ENCODE data around the gene NME7.
A peak's percentile ranks its signal among the peaks of the same experiment; 100 is the strongest.

The NME7 gene

DNA sequence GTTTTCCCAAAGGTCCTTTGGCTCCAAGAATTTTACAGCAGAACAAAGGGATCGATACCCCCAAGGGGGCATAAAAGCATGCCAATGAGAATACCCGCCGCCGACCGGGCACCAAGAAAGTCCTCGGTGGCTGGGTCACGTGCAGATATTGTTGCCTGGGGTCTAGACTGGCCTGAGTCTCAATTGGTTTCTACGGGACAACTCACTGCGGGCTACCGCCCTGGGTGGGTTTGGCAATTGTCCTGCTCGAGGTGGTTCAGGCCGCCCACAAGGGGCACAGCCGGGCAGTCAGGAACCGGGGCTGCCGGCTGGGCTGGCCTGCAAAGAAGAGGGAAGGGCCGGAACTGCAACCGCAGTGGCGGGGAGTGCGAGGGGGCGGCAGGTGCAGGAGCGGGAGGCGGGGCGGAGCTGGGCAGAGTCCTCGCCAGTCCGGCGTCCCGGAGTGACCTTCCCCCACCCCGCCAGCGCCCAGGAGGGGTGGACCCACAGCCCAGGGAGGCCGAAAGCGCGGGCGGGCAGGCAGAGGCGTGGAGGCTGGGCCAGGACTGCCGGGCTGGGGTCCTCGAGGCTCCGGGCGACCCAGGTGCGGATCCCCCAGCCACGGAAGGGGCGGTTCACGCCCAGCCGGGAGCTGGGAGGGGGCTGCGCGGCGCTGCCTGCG lies 262.0 kb downstream of the NME7 start:
- DNase-seq = peak; percentile 88
- H3K27me3 ChIP-seq = no peaks in the 10 kb centered on the region
- H3K4me1 ChIP-seq = peaks cover 26% of the 10 kb centered on the region
- H3K36me3 ChIP-seq = peaks cover 16% of the 10 kb centered on the region
- TF ChIP-seq, protein P1, sequence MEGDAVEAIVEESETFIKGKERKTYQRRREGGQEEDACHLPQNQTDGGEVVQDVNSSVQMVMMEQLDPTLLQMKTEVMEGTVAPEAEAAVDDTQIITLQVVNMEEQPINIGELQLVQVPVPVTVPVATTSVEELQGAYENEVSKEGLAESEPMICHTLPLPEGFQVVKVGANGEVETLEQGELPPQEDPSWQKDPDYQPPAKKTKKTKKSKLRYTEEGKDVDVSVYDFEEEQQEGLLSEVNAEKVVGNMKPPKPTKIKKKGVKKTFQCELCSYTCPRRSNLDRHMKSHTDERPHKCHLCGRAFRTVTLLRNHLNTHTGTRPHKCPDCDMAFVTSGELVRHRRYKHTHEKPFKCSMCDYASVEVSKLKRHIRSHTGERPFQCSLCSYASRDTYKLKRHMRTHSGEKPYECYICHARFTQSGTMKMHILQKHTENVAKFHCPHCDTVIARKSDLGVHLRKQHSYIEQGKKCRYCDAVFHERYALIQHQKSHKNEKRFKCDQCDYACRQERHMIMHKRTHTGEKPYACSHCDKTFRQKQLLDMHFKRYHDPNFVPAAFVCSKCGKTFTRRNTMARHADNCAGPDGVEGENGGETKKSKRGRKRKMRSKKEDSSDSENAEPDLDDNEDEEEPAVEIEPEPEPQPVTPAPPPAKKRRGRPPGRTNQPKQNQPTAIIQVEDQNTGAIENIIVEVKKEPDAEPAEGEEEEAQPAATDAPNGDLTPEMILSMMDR (IDR thresholded peaks at IDR 0.05; ENCODE audit: low read depth, low read length) = peak; percentile 23; the same call in 1 of the 2 replicates
- H3K9me3 ChIP-seq = no peaks in the 10 kb centered on the region
- peak overlapping the region; percentile 56 for H3K4me3 ChIP-seq (ENCODE audit: low read depth, low read length)

DNA sequence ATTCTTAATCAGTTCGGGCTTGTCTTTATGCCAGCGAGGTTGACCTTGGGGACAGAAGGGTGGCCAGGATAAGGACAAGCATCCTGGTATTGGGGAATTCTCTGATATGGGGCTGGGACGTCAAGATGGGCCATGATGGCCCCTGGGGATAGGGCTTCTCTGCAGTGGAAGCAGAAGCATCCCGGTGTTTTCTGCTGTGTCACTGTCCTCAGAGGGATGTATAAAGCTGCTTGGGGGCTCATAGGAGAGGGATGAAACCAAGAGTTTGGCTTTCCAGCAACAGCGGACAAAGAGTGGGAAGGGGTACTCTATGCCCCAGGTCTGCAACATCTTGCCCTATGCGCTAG lies 262.5 kb downstream of the NME7 start:
- no peak for DNase-seq
- Histone ChIP-seq H3K36me3 (peaks cover 13% of the 10 kb centered on the region), H3K4me1 (peaks cover 31% of the 10 kb centered on the region), H3K27me3 (no peaks in the 10 kb centered on the region), H3K4me3 (ENCODE audit: low read depth, low read length) (peak overlapping the region; percentile 56), H3K9me3 (no peaks in the 10 kb centered on the region)
- TF ChIP-seq, protein P1 (IDR thresholded peaks at IDR 0.05; ENCODE audit: low read depth, low read length) = no peak

DNA sequence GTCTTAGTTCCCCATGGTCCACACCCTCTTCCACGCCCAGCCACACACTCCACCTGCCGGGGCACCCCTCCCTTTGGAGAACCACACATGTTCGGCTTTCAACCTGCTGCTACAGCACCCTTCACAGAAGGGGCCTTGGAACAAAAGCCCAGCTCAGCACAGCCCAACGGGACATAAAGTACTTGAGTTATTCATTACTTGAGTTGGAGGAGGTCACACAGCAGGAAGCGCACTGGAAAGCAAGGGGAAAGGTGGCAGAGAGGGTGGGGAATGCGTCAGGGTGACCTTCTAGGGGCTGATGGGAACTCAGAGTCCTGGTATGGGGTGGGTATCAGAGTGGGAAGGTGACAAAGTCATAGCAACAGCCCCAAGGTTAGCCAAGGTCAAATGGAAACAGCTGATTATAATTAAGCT lies 264.1 kb downstream of the NME7 start:
- H3K36me3 ChIP-seq = peaks cover 11% of the 10 kb centered on the region
- no peaks in the 10 kb centered on the region for H3K27me3 ChIP-seq
- no peaks in the 10 kb centered on the region for H3K9me3 ChIP-seq
- DNase-seq = no peak
- H3K4me1 ChIP-seq = peaks cover 34% of the 10 kb centered on the region
- TF ChIP-seq, protein P1 (IDR thresholded peaks at IDR 0.05; ENCODE audit: low read depth, low read length) = no peak
- no peak overlapping the region for H3K4me3 ChIP-seq (ENCODE audit: low read depth, low read length)

DNA sequence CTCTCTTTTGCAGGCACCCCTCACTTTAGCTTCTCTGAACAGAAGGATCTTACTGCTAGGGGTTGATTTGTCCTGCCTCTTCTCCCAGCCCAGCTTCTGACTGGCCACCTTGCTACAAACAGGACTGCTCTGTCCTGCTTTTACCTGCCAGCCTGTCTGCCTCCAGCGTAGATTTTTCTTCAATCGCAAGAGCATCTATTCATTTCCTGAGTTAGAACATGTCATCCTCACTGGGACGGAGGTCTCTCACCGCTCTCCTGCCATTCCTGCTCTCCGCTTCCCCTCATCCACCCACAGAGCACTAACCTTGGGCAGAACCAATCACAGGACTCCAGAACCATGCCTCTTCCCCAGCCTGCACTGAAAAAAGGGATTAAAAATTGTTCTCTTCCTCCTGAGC lies 264.6 kb downstream of the NME7 start:
- DNase-seq = no peak
- Histone ChIP-seq H3K27me3 (no peaks in the 10 kb centered on the region), H3K36me3 (peaks cover 6% of the 10 kb centered on the region; the same call in 1 of the 2 replicates), H3K4me3 (ENCODE audit: low read depth, low read length) (no peak overlapping the region), H3K9me3 (no peaks in the 10 kb centered on the region), H3K4me1 (peaks cover 34% of the 10 kb centered on the region)
- TF ChIP-seq, protein P1 (IDR thresholded peaks at IDR 0.05; ENCODE audit: low read depth, low read length) = no peak

DNA sequence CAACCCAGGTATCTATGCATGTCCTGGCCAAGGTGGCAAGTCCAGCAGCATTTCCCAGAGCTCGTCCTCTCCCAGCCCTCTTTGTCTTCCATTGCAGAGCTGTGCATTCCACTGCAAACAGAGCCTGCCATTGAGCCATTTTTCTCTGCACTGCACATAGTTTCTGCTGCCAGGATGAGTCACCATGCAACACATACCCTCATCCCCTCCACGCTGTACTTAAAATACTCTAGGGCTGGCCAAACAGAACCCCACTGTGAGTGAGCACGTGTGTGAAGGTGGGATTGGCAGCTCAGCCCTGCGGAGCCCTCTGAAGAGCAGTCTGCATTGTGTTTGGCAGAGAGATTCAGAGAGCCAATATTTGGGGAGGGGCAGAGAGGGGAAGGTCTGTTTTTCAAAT lies 265.0 kb downstream of the NME7 start:
- TF ChIP-seq, protein P1 (IDR thresholded peaks at IDR 0.05; ENCODE audit: low read depth, low read length) = no peak
- DNase-seq = peak; percentile 23
- H3K4me3 ChIP-seq (ENCODE audit: low read depth, low read length) = no peak overlapping the region

DNA sequence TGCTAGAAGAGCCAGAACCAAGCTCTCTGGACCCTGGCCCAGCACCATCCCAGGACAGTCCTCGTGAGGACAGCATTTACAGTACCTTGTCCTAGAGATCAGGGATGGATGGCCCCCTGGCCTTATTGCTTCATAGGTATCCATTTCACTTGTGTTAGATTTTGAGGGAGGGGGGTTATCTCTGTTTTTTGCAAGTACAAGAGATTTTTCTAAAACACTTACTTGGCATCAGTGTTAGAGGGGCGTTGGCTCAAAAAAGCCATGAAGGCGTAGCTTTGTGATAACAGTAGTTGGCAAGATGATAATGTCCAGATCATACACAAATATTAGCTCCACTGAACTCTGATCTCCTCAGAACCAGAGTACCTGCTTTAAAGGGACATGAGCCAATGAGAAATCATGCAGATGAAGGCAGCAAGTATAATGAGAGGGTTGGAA lies 266.9 kb downstream of the NME7 start:
- no peaks in the 10 kb centered on the region for H3K36me3 ChIP-seq
- no peak for DNase-seq
- H3K4me3 ChIP-seq (ENCODE audit: low read depth, low read length) = no peak overlapping the region
- peaks cover 34% of the 10 kb centered on the region for H3K4me1 ChIP-seq
- no peaks in the 10 kb centered on the region for H3K9me3 ChIP-seq
- no peaks in the 10 kb centered on the region for H3K27me3 ChIP-seq
- TF ChIP-seq, protein P1 (IDR thresholded peaks at IDR 0.05; ENCODE audit: low read depth, low read length) = no peak

More for the DNA sequence above, 265.0 kb downstream of the NME7 start:
- no peaks in the 10 kb centered on the region for H3K27me3 ChIP-seq
- H3K9me3 ChIP-seq = no peaks in the 10 kb centered on the region
- H3K4me1 ChIP-seq = peaks cover 34% of the 10 kb centered on the region
- H3K36me3 ChIP-seq = 0 out of 2 replicates have a peak, but pooled peaks cover 2% of the 10 kb centered on the region
